Neural crest cell (in vitro differentiated cells): Measurements from ENCODE around the gene LRRFIP2. TPM values are rescaled to one million over a fixed set of nuclear protein-coding genes. Genes with fewer than 3 reads are reported as not detected.

Experiments used
- DNase-seq: peaks from one replicate; pipeline ENCODE4 v3.0.0; 2021; ENCODE audit warnings: low read depth, mixed read lengths, low spot score
- H3K27ac Mint-ChIP-seq: one replicate; pipeline ENCODE4 v1.8.0; 2021; ENCODE audit warnings: mild to moderate bottlenecking, mixed read lengths; ENCODE audit not compliant: unreplicated experiment
- H3K27me3 Mint-ChIP-seq: 2 replicates; pipeline ENCODE4 v1.8.0; 2021; ENCODE audit warnings: low read depth, mild to moderate bottlenecking, mixed read lengths
- H3K36me3 Mint-ChIP-seq: 2 replicates; pipeline ENCODE4 v1.8.0; 2021; ENCODE audit warnings: low read depth, mild to moderate bottlenecking, mixed read lengths
- H3K4me1 Mint-ChIP-seq: 2 replicates; pipeline ENCODE4 v1.8.0; 2021; ENCODE audit warnings: mixed read lengths
- H3K4me3 Mint-ChIP-seq: one replicate; pipeline ENCODE4 v1.8.0; 2021; ENCODE audit warnings: mild to moderate bottlenecking, mixed read lengths
- H3K9me3 Mint-ChIP-seq: 2 replicates; pipeline ENCODE4 v1.8.0; 2021; ENCODE audit warnings: mixed read lengths
- total RNA-seq: library from RNA; stranded (reverse); gene quantifications from 2 replicates; pipeline ENCODE4 v1.2.1, GENCODE V29; 2021
- TF ChIP-seq, protein P1 (sequence below): fragments of 200-600 bp; sonication (generic); conservative IDR thresholded peaks from 2 replicates; pipeline ENCODE4 v1.5.0; 2021; ENCODE audit warnings: antibody characterized with exemption, mild to moderate bottlenecking

Gene LRRFIP2
- total RNA-seq, 1 donor from 2014 or later = 37.2 TPM

DNA sequence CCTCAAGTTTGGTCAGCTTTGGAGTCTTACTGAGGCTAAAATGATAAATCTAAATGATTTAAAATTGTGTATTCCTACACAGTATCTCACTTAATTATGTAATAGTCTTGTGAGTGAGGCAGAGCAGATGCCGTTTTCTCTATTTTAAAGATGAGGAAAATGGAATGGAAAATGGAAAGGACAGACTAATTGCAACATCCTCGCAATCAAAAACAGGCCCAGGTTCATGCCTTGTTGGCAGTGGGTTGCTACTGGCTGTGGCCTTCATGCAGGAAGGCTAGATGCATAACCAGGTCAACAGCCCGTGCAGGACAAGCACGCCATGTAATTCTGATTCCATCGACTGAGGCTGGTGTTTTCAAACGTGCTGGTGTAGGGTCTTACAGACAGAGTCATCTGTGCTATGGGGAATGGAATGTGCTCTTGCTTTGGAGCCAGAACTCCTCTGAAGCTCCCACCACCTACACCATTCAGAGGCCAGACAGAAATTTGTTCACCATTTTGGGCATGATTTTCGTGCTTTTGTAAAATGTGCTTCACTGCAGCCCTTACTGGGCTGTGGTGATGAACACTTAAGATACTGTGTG, 143.2 kb downstream of the LRRFIP2 start:
- Mint-ChIP-seq H3K9me3 (peaks cover 4% of the 10 kb centered on the region), H3K27me3 (no peaks in the 10 kb centered on the region), H3K4me3 (no peak overlapping the region), H3K27ac (no peak overlapping the region), H3K36me3 (peaks cover 39% of the 10 kb centered on the region), H3K4me1 (no peaks in the 10 kb centered on the region)
- TF ChIP-seq, protein P1, sequence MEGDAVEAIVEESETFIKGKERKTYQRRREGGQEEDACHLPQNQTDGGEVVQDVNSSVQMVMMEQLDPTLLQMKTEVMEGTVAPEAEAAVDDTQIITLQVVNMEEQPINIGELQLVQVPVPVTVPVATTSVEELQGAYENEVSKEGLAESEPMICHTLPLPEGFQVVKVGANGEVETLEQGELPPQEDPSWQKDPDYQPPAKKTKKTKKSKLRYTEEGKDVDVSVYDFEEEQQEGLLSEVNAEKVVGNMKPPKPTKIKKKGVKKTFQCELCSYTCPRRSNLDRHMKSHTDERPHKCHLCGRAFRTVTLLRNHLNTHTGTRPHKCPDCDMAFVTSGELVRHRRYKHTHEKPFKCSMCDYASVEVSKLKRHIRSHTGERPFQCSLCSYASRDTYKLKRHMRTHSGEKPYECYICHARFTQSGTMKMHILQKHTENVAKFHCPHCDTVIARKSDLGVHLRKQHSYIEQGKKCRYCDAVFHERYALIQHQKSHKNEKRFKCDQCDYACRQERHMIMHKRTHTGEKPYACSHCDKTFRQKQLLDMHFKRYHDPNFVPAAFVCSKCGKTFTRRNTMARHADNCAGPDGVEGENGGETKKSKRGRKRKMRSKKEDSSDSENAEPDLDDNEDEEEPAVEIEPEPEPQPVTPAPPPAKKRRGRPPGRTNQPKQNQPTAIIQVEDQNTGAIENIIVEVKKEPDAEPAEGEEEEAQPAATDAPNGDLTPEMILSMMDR = no peak
- DNase-seq = no peak

DNA sequence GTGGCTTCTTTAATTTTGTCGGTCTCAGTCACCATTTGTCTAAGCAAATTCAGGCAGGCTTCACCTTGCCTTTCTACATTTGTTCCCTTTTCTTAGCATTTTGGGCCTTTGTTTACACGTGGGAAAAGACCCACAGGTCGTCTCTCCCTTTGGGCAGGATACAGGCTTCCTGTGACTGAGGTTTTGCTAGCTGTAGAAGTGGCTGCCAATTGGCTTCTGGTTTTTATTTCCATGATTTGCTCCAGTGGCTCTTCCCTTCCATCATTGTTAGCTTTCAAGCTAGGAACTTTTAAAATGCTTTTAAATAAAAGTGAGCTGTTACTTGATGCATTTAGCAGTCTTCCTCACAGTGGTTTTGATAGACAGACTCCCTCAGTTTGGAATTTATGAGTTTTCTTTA, 143.8 kb downstream of the LRRFIP2 start:
- H3K27me3 Mint-ChIP-seq = no peaks in the 10 kb centered on the region
- peaks cover 38% of the 10 kb centered on the region for H3K36me3 Mint-ChIP-seq
- H3K4me3 Mint-ChIP-seq = no peak overlapping the region
- peaks cover 4% of the 10 kb centered on the region for H3K9me3 Mint-ChIP-seq
- no peaks in the 10 kb centered on the region for H3K4me1 Mint-ChIP-seq
- DNase-seq = no peak
- no peak overlapping the region for H3K27ac Mint-ChIP-seq
- TF ChIP-seq, protein P1 = no peak

DNA sequence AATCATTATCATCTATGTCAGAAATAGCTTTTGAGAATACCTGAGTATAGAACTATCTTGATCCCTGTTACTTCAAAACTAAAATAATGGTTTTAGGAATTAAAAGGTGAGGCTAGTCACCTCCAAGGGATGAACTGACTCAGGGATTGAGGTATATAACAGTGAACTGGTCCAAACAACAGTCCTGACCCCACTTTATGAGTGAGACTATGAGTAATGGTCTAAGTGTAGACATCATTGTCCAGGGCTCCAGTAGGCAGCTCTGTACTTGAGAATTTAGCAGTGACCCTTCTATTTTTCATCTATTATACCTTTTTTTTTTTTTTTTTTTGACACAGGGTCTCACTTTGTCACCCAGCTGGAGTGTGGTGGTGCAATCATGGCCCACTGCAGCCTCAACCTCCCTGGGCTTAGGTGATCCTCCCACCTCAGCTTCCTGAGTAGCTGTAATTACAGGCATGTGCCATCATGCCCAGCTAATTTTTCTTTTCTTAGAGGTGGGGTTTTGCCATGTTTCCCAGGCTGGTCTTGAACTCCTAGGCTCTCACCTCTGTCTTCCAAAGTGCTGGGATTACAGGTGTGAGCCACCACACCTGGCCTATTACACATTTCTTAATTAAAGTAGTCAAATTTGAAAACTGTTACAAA, 144.7 kb downstream of the LRRFIP2 start:
- H3K4me1 Mint-ChIP-seq = no peaks in the 10 kb centered on the region
- TF ChIP-seq, protein P1 = no peak
- H3K27ac Mint-ChIP-seq = no peak overlapping the region
- DNase-seq = no peak
- H3K27me3 Mint-ChIP-seq = no peaks in the 10 kb centered on the region
- H3K9me3 Mint-ChIP-seq = peaks cover 5% of the 10 kb centered on the region
- peaks cover 33% of the 10 kb centered on the region for H3K36me3 Mint-ChIP-seq
- H3K4me3 Mint-ChIP-seq = no peak overlapping the region

DNA sequence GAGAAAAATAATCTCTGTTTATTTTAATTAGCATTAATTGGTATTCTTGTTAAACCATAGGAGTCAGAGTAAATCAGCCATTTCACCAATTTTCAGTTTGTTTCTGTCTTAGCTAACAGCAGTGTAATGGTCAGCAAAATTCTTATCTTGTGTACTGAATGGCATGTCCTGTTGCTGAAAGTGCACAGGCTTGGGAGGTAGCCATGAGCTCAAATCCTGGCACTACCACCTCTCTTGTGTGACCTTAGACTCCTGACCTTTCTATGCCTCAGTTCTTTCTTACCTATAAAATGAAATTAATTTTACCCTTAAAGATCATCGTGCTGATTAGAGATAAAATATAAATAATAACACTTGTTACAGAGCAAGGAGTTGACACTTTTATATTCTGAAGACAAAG, 145.3 kb downstream of the LRRFIP2 start:
- no peak overlapping the region for H3K27ac Mint-ChIP-seq
- TF ChIP-seq, protein P1 = no peak
- peaks cover 6% of the 10 kb centered on the region for H3K9me3 Mint-ChIP-seq
- H3K4me3 Mint-ChIP-seq = no peak overlapping the region
- no peaks in the 10 kb centered on the region for H3K4me1 Mint-ChIP-seq
- H3K36me3 Mint-ChIP-seq = peaks cover 35% of the 10 kb centered on the region
- no peak for DNase-seq
- H3K27me3 Mint-ChIP-seq = no peaks in the 10 kb centered on the region

DNA sequence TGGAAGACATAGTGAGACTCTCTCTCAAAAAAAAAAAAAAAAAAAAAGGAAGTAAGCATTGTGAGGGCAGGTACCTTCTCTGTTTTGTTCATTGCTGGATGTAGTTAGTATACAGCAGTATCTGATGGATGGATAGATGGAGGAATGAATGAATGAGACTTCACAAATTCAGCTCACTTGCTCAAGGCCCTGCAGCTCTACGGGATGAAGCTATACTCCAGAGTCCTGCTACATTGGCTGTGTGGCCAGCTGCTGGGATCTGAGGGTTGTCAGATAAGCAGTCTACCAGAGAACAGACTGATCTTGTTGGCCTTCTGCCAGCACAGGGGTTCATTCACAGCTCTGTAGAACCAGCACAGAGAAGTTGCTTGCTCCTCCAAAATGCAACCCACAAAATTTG, 146.1 kb downstream of the LRRFIP2 start:
- TF ChIP-seq, protein P1 = no peak
- Mint-ChIP-seq H3K27me3 (no peaks in the 10 kb centered on the region), H3K4me3 (no peak overlapping the region), H3K9me3 (peaks cover 6% of the 10 kb centered on the region), H3K4me1 (no peaks in the 10 kb centered on the region), H3K36me3 (peaks cover 40% of the 10 kb centered on the region), H3K27ac (no peak overlapping the region)
- no peak for DNase-seq
